GM19035 (cell line): ENCODE data around the gene NYNRIN.
"Not testable (repeated sequence)": the region's sequence is repeated elsewhere in the genome, so short reads cannot be mapped to it uniquely, and the experiment has no call there.

ENCODE experiments used
- ATAC-seq: cut with Tn5 transposase; IDR thresholded peaks from one replicate; pipeline ENCODE4 v1.9.1; 2021; ENCODE audit not compliant: unreplicated experiment

The NYNRIN gene

DNA sequence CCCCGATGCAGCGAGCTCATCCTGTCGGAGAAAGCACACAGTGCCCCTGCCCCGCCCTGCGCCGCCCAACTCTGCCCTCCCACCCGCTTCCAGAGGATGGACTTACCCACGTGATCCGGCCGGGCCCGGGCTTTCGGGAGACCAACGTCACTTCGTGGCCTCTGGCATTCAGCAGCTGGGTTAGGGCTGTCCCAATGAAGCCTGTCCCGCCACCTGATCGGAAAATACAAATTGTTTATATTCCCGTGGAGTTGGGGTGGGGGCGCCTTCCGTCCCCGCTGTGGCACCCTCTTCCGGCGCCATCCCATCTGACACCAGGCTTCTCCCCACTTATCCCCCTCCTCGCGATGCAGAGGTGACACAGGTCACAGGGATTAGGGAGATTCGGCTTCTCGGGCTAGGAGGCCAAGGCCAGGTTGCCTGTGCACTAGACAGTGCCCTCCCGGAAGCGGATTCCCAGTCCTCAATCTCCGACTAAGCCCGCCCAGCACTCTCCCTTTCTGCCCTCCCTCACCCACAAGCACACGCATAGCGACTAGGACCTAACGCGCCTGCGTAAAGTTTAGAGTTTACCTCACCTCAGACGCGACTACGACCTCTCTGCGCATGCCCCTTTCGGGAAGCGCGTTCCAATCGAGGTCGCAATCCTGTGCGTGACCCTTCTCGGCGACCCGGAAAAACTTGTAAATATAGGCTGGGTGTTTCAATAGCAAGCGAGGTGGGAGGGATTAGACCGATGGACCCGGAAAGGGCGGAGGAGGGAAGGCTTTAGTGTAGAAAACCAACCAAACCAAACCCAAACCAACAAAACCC, 43.6 kb downstream of the NYNRIN start, which contains the start of gene SDR39U1:
Gene SDR39U1 (minus strand): TSS at position 537 of the 813 bp plus-strand sequence. CDS start 7 bp downstream, at position 530.
- peak; percentile 91 for ATAC-seq

DNA sequence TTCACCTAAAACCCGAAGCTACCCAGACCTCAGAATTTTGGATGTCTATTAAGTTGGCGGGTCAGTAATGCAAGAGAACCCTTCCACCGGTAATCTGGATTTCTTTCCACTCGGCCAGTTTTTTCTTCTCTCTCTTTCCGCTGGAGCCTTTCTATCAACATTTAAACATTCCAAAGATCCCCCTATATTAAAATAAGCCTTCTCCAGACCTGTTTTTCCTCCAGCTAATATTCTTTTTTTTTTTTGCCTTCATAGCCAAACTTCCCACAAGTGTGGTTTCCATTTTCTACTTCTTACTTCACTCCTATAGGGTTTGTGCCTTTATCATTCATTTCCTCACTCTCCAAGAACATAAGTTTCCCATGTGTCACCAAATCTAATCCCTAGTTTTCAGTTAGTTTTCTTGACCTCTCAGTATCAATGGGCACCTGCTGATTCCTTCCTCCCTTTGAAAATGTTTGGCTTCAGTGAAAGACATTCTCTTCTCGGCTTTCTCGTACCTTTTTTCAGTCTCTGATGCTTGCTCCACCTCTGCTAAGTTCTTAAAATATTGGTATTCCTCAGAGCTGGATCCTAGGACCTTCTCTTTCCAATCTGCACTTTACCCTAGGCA, 44.4 kb downstream of the NYNRIN start:
- ATAC-seq, result no peak

DNA sequence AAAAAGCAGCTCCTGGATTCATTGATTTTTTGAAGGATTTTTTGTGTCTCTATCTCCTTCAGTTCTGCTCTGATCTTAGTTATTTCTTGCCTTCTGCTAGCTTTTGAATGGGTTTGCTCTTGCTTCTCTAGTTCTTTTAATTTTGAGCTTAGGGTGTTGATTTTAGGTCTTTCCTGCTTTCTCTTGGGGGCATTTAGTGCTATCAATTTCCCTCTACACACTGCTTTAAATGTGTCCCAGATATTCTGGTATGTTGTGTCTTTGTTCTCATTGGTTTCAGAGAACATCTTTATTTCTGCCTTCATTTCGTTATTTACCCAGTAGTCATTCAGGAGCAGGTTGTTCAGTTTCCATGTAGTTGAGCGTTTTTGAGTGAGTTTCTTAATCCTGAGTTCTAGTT, 52.0 kb downstream of the NYNRIN start:
- not testable (repeated sequence) for ATAC-seq

DNA sequence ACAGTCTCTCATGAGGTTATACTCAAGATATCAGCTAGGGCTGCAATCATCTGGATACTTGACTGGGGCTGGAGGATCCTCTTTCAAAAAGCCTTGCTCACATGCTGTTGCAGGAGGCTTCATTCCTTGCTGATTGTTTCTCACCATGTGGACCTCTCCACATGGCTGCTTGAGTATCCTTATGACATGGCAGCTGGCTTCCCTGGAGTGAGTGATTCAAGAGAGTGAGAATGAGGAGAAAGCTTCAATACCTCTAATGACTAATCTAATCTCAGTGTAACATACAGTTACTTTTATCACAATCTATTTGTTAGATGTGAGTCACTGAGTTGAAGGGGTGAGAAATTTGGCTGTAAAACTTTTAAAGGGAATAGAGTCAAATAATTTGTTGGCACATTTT, 58.2 kb downstream of the NYNRIN start:
- ATAC-seq, result no peak

DNA sequence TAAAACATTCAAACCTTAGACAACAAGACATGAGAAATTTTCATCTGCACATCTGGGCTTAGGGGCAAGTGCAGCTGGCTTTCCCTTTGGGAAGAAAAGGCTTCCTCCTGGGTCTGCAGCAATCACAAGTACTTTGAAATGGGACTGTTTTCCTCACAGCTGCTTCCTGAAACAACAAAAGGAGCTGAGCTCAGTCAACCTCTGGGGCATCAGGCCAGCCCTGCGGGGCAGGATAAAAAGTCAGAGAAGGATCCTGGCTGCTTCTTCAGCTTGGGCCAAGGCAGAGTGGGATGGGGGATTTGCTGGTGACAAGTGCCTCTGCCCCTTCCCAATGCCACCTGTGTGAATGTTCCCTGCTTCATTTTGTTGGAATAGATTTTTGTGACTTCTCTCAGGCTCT, 59.9 kb downstream of the NYNRIN start:
- ATAC-seq, result no peak

DNA sequence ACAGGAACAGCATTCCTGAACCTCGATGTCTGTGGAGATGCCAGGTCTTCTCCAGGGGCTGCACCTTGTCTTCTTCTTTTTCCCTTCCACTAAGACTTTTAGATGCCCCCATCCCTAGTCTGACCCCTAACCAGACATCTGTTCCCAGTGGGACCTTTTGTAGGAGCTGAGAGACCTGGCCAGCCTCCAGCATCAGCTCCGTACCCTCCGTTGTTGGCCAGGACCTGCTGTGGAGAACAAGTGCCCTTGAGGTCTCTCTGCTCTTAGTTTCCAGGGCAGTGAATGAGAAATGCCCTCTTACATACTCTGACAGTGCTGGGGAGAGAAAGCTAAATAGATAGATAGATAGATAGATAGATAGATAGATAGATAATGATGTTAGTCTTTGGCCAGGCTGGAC, 60.5 kb downstream of the NYNRIN start:
- no peak for ATAC-seq

DNA sequence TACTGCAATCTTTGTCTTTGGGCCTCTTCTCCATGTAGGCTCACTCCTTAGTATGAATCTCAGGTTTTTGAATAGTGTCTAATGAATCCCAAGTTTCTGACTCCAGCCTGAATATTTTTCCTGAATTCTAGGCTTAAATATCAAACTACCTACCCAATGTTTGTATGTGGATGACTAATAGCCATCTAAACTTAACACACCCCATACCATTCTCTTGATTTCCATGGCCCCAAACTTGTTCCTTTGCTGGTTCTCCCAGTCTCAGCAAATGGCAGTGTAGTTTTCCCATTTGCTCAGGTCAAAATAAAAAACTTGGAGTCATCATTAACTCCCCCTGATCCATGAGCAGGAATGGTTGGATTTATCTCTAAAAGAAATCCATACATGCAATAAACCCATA, 62.5 kb downstream of the NYNRIN start:
- no peak for ATAC-seq

DNA sequence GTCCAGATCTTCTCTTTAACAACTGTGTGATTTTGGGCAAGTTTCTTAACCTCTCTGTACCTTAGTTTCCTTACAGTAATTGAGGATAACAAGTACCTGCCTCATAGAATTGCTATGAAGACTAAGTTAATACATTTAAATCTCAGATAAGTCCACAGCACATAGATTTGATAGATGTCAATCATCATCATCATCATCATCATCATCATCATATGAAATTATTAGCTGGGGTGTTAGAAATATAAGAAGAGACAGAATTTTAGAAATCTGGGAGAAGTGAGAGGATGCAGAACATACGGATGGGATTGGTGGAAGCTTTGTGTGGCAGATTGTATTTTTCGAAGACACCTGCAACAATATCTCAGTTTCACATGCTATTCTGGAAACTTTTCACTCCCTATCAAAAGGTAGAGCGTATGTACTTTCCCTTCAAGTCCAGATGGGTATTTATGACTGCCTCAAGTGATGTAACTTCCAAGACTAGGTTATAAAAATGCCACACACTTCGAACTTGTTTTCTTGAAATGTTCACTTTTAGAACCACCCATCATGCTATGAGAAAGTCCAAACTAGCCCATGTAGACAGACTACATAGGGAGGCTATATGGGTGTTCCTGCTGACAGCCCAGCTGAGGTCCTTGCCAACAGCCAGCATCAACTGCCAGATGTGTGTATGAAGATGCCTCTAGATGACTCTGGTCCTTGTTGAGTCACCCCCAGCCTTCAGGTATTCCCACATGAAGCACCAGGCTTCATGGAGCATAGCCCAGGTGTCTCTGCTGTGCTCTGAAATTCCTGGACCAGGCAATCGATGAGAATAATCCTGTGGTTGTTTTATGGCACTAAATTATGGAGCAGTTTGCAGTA, 64.4 kb downstream of the NYNRIN start:
- ATAC-seq, result no peak

DNA sequence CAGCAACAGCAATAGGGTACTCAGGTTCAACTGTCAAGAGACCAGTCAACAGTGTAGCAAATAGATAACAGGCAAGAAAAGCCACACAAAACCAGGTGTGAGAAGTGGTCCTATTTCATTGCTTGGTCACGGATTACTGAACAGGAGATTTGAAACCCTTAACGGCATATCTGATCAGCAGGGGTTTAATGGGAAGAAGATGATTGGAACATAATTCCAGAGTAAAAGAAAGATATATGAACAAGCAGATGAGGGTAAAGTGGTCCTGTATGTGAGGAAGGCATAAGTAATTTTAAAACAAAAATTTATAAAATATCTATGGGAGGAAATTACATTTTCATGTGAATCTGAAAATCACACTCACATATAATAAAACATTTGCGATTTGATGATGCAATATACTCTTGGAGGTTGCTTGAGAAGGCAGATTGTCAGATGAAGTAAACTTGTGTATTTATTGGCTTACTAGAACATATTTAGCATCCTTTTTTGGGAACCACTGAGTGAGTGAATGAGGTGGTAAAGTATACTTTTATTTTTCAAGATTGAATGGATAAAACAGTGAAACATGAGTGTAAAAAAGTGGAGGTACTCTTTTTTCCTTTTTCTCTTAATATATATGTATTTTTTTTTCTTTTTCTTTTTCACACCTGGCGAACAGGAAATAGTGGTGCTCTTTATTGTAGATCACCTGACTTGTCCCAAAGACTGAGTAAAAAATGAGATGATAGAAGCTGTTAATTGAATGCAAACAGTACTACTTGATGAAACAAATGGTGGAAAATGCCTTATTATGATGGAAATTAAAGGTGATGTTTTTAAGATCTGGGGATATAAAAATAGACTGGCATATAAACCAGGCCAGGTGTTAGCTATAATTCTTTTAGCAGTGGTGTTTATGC, 65.3 kb downstream of the NYNRIN start:
- no peak for ATAC-seq

DNA sequence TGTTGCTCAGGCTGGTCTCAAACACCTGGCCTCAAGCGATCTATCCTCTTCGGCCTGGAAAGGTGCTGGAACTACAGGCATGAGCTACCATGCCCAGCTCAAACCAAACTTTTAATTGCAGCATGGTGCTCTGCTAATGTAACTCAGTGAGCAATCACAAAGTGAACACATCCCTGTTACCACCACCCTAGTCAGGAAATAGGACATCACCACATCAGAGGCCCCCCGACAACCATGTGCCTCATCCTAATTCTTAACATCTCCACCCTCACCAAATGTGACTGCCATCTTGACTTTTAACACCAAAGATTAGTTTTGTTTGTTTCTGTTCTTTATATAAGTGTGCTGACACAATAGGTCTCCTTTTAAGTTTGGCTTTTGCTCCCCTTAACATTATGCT, 66.6 kb downstream of the NYNRIN start:
- no peak for ATAC-seq

DNA sequence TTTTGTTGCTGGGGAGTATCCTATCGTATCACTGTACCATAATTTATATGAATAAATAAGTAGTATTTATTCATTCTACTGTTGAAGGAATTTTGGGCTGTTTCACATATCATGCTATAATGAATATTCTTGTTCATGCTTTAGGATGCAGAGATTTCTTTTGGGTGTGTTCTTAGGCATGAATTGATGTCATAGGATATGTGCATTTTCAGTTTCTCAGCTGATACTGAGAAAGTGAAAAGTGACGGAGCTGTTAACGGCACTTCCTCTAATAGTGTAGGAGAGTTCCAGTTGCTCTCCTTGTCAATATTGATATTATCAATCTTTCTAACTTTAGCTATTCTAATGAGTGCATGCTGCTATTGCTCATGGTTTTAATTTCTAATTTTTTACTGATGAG, 67.0 kb downstream of the NYNRIN start:
- ATAC-seq, result no peak
